GM19395 (cell line): ENCODE measurements around the gene AHNAK.

ENCODE experiments used
- ATAC-seq: cut with Tn5 transposase; IDR thresholded peaks from one replicate; pipeline ENCODE4 v1.9.1; 2021; ENCODE audit warnings: mild to moderate bottlenecking, moderate library complexity; ENCODE audit not compliant: unreplicated experiment

Gene AHNAK

DNA sequence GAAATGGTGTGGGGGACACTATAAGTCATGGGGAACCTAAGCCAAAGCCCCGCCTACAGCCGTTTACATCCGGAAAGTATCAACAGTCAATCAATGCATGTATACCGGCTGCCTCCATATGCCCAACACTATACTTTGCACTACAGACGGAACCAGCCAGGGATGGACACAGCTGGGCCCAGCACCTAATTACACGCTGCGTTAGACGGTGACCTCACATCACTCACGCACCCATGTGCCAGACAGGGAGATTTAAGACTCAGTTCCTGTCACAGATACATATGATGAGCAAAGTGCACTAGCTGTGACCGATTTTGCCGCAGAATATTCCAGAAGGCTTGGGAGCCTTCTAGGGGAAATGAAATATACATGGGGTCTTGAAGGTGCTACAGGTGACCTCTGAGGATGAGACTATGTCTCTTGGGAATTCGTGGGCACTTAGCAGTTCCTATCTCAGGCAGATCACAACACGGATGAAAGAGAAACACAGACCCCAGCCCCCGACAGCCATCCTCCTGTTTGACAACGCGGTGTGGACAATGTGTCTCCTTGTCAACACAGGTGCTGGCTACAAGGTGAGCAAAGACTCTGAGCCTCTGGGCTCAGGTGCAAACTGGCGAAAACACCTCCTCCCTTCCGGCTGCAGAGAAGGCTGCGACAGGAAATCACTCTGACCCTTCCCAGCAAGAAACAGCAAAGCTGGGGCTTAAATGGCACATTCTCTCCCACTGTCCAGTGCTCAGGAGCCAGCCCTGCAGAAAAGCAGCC, 8.0 kb downstream of the AHNAK start:
- no peak for ATAC-seq

DNA sequence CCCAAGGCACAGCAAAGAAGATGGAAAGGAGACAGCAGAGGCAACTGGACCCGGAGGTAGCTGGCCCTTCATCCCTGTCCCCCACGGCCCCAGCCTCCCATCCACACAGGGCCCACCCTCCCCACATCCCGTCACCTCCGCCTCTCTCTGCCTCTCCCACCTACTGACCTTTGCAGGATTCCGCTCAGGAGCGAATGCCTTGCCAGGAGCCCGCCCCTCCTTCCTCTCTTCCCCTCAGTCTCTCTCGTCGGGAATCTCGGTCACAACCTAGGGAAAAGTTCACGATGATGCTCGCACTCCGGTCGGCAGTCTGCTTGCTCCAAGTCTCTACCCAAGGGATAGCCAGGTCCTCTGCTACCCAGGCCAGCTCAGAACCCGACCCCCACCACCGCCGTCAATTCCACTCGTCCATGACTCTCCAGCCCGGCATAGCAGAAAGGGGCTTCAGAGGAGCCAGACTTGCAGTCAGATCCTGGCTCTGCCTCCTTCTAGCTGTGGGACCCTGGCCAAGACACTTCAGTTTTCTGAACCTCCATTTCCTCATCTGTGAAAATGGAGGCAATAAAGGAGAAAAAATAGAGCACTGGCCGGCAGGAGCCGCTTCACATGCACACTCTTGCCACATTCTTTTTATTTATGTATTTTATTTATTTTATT, 10.2 kb downstream of the AHNAK start:
- ATAC-seq = no peak

DNA sequence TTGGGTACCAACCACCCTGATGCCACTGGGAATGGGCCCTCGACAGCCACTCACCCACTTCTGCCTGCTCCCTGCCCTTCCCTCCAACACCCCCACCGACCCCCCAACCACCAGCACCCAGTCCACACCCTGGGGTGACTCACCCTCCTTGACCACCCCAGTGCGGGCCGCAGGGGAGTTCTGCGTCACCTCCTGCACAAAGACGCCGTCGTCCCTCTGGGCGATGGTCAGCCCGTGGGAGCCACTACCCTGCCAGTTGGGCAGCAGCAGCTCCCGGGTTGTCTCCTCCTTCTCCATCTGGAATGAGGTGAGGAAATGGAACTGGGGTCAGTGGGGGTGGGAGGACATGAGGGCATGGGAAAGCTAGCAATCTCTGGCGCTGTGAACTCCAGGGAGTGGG, 10.8 kb downstream of the AHNAK start:
- no peak for ATAC-seq

DNA sequence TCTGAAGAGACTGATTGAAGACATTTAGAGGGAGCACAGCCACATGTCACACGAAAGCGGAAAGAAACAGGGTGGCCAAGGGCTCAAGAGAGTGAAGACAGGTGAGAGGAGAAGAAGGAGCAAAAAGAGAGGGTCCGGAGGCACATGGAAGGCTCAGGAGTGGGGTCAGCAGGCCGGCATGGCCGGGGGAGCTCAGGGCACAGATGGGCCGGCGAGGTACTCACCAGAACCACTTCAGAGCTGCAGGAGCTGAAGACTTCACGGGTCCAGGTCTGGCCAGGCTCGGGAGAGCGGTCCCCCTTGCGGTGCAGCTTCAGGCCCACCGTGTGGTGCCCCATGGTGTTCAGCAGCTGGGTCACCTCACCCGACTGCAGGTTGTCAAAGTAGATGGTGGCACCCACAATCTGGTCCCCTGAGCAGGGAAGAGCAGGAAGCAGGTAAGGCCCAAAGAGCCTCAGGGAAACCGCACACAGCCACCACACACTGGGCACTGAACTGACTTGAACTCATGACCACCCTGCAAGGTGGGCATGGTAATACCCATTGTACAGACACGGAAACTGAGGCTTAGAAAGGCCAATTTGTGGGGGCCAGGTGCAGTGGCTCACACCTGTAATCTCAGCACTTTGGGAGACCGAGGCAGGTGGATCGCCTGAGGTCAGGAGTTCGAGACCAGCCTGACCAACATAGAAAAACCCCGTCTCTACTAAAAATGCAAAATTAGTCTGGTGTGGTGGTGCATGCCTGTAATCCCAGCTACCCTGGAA, 11.6 kb downstream of the AHNAK start:
- no peak for ATAC-seq

DNA sequence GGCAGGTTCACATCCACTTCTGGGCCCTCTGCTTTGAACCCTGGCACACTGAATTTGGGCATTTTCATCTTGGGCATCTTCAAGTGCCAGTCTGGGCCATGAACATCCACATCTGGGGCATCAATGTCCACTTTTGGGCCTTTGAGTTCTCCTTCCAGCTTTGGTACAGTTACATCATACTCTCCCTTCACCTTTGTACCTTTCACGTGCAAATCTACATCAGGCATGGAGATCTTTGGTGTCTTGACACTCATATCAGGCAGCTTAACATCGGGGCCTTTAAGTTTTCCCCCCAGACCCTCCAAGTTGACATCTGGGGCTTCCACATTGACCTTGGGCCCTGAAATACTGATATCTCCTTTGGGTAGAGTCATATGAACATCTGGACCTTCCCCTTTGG, 14.5 kb downstream of the AHNAK start:
- ATAC-seq = no peak

DNA sequence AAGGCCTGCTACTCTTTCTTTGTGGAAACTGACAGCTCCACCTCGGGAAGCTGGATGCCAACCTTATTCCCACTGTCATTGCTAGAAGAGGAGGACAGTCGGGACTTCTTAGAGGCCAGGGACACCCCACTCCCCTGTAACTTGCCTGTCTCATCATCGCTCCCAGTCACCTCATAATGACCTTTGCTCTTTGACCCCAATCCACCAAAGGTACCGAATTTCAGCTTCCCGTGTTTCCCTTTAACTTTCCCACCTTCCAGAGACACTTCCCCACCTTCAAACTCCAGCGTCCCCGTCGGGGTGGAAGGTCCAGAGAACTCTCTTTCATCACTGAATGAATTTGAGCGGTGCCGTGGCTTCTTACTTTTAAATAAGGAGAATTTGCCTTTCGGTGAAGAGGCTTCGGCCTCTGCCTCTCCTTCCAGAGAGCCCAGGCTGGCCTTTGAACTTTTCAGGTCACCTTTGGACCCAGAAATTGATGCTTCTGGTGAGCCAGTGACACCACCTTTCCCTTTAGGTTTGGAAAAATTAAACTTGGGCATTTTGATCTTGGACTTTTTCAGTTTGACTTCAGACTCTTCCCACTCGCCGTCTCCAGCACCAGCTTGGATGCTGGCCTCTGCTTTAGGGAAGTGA, 29.8 kb downstream of the AHNAK start:
- no peak for ATAC-seq

DNA sequence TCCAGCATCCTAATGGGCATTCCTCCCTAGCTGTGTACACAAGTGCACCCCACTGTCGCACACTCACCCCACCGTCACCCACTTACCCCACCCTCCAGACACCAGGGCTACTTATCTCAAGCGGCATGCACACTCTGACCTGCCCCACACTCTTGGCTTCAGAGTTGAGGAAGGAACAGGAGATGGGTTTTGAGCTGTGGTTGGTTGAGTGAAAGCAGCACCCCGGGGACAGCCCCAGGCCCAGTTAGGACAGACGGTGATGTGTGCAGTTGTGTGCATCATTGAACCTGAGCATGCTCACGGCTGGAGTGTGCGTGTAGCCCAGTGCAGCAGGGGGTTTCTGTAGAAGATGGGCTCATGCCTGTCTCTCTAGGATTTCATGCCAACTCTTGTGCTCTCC, 32.5 kb downstream of the AHNAK start:
- no peak for ATAC-seq

DNA sequence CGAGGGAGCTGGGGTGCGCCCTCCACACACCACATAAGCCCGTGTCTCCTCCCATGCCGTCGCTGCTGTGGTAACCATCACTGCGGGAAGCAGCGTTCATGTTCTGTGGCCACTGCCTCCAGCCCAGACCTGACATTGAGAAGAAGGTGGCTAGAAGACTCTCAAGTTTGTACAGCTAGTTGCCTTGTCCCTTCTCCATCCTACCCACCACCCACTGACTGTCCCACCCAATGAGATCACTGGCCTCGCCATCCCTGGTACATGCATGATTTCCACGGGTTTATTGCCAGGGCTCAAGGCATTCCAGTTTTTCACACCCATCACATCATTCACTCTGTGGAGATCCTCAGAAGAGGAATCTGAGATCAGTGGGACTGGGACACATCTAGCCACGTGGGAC, 33.0 kb downstream of the AHNAK start:
- ATAC-seq = no peak

DNA sequence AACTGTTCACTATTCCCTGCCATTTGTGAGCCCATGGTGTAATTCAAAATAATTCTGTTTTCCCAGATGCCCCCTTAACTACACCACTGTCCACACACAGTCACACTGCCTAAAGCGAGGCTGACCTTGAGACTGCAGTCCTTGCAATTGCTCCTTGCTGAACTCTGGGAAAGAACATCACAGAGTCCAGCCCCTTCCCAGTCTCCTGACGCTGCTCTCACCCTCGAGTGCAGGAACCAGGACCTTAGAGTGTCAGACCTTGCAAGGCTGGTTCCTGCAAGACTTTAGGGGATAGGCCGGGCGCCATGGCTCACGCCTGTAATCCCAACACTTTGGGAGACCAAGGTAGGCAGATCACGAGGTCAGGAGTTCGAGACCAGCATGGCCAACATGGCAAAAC, 33.6 kb downstream of the AHNAK start:
- ATAC-seq = no peak

DNA sequence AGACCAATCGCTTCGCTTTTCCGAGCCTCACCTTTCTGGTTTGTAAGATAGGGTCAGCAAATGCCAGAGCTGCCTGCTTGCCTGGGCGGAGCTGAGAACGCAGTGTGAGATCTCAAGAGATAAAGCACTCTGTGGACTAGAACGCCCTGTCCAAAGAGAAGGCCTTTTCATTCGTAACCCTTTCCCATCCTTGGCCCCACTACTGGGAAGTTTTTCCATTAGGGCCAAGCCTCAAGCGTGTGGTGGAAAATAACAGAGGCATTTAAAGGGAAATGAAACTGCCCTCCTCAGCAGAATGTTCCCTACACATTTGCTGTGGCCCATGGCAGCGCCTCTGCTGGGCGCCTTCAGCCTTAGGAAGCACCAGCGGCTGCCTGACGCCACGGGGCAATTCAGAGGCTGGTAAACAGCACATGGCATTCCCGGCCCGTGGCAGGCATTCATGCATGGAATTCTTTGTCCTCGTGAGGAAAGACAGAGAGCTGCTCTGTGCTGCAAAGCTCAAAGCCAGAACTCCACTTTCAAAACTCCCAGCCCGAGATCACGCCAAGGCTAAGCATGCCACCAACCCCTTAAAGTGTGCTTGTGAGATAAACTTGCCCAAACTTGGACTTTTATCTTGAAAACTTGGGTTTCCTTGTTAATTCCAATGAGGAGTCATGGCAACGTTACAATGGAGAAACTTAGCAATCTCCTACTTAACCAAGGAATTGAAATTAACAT, 38.1 kb downstream of the AHNAK start:
- ATAC-seq = no peak

DNA sequence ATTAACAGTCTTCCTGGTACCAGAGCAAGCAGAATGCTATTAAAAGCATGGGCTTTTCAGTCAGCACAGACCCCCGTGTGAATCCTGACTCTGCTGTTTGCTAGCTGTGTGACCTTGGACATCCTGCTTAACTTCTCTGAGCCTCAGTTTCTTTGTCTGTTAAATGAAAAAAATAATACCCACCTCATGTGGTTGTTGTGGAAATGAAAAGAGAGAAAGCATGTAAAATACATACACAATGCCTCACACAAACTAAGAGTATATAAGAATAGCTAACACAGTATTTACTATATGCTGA, 39.5 kb downstream of the AHNAK start:
- no peak for ATAC-seq

DNA sequence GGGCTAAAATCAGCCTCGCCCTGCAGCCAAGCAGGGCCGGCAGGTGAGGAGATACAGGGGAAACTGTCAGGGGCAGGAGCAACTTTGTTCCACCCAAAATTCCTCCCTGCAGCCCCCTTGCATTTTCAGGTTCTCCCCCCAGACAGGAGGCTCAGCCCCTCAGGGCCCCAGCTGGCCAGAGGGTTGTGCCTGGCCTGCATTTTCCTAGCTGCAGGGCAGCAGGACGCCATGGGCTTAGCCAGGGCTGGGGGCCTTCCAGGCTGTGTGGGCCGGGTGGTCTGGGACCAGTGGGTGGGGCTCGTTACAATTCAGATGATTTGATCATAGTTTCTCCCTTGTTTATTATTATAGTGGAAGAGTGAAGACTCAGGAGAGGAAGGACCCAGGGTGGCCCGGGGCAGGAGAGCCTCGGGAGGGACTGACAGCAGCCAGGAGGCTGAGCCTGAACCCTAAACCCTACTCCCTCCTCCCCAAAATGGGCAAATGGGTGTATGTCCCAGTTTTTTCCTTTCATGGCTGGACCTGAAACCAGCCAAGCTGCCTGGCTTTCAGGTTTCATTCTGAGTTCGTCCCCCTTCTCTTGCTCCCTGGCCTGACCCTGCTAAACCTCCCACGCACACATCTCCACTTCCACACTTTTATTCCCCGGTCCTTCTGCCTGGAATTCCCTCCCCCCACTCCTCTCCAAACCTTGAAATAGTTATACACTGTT, 40.0 kb downstream of the AHNAK start:
- ATAC-seq = no peak

DNA sequence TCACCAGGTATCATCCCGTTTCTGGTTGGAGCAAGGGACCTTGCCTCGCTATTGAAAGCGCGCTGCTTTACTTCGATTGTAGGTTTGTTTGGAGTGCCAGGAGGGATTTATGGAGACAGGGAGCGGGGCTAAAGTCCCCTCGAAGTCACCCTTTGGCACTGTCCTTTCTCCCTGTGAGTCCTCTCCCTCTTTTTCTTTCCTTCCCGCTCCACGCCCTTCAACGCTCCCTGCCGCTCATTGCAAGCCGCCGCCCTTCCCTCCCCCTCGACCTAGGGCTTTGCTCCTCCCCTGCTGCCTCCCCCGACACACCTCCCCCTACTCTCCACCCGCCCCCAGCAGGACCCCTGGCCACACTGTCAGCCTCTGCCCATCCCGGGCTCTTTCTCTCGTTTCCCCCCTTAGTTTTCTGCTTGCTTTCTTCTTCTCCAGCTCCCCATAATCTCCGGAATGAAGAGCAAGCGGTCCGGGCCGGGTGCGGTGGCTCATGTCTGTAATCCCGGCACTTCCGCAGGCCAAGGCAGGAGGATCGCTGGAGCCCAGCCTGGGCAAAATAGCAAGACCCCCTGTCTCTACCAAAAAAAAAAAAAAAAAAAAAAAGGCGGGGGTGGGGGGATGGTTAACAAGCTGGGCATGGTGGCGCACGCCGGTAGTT, 41.0 kb downstream of the AHNAK start:
- no peak for ATAC-seq

DNA sequence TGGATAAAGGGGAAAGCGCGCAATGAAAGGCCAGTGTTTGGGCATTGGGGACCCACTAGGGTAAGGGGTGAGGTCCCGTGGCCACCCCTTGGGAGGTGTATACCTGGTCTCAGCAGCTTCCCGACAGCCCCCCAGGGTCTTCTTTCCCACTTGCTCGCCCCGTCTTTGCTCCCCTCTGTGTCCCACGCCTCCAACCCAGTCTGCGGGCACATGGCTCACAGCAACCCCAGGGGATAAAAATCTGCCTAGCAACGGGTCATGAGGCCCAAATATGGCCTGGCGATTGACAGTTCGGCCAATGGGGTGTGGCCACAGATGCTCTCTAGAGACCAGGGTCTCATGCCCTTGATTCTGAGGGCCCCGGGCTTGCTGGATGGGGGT, 41.6 kb downstream of the AHNAK start:
- no peak for ATAC-seq

DNA sequence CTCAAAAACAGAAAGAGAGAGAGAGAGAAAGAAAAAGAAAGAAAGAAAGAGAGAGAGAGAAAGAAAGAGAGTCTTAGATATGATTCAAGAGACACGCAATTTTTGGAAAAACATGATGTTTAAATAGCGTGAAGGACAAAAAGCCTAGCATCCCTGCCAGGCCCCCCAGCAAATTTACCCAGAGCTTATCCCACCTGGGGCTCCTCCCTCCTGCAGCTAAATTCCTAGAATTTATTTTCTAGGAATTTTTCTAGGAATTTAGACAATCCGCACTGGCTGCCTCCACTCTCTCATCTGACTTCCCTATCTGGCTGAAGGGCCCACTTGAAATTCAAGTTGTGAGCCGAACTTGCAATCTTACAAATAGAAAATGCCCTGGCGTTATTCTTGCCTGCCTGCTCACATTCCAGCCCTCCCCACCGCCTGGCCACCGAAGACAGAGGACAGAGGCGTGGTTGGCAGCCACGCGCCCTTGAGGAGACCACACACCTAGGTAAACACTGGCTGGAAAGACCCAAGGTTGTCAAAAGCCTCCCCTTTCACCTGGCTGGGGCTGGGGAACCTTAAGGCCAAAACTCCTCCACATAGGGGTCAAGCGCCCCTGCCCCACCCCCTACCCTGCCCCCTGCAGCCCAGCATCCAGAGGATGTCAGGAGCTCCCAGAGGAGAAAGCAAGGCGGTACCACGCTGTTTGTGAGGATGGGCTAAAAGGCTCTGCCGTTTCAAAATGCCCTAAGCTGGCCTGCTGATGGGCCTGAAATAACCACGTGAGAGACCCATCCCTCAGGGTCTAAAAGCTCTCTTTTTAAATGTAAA, 42.2 kb downstream of the AHNAK start:
- ATAC-seq = no peak

DNA sequence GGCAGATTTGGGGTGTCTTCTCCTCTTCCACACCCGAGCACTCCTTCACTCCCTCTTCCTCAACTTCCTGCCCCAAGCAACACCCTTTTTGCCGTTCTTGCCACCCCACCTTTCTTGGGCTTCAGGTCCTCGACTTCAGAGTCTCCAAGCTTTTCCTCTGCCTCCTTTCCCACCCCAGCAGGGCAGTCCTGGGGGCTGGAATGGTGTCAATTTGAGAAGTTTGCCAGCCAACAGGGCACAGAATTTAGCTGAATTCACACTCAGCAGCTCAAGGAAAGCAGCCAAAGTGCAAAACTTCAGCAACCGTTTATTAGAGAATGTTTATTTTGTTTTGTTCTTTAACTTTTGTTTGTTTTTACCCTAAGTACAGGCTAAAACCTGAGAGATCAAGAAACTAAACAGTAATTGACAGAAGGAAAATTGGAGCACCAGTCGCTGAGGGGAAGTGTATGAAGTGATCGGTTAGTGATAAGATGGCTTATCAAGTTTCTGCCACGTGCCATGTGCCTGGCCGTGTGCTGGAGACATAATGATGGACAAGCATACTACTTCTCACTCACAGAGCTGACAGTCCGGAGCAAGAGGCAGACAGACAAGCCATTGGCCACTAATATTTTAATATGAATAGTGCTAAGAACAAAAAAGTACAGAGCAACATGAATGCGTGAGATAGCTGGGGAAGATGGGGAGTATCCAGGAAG, 44.4 kb downstream of the AHNAK start:
- no peak for ATAC-seq

DNA sequence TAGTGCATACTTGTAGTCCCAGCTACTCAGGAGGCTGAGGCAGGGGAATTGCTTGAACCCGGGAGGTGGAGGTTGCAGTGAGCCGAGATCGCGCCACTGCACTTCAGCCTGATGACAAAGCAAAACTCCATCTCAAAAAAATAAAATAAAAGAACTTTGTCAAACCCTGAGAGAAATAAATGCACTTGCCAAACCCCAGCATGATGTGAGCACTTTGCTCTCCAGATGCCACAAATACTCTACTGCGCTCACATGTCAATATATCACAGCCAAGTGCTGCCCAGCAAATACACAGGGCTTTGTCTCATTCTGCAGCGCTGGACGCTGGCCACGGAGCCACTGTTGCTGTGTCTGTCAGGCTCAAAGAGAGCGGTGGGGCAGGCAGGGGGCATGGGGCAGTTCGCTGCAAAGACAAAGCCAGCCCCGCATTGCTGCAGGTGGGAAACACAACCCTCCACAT, 45.1 kb downstream of the AHNAK start:
- no peak for ATAC-seq

DNA sequence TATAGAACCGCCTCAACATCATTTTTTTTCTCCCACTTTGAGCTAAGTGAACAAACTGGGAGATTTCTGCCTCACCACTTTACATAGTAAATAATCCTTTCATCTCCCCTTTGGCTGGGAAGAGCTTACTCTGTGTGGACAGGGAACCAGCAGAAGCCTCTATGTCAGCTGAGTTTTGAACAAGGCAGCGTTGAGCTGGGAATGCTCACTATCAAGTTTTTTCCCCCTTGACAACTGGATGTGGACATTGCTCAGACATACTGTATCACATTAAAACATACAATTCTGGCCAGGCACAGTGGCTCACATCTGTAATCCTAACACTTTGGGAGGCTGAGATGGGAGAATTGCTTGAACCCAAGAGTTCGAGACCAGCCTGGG, 46.0 kb downstream of the AHNAK start:
- ATAC-seq = no peak
